D721Med (cell line): ENCODE measurements around the gene KMT2E.
A peak's percentile ranks its signal among the peaks of the same experiment; 100 is the strongest.
"Not testable (repeated sequence)": the region's sequence is repeated elsewhere in the genome, so short reads cannot be mapped to it uniquely, and the experiment has no call there.

Experiments used
- DNase-seq: peaks from one replicate; pipeline ENCODE4 v3.0.0; 2011; ENCODE audit warnings: low spot score; ENCODE audit not compliant: insufficient read length
- FAIRE-seq: peaks from 2 replicates; lab custom pipeline; 2011; peaks lifted over from hg19 to GRCh38; lab: Jason Lieb, UNC
- CTCF ChIP-seq: IDR thresholded peaks from 2 replicates; pipeline ENCODE4 v1.5.1; 2012; ENCODE audit warnings: mild to moderate bottlenecking, control low read depth; ENCODE audit not compliant: insufficient read depth; ENCODE audit errors: missing control alignments

KMT2E gene

GRCh38 chr7:104983076-104983577 lies 30.9 kb upstream of the KMT2E start:
- FAIRE-seq = no peak
- DNase-seq = no peak
- TF ChIP-seq CTCF = no peak

- no peak for FAIRE-seq
- TF ChIP-seq CTCF = peak; percentile 0
- peak; percentile 74 for DNase-seq
Observed at GRCh38 chr7:104983578-104984539, 30.1 kb upstream of the KMT2E start.

- peak; percentile 38 for FAIRE-seq
- no peak for DNase-seq
Observed at GRCh38 chr7:104984585-104985258, 29.3 kb upstream of the KMT2E start.

GRCh38 chr7:104985259-104985617 lies 28.8 kb upstream of the KMT2E start:
- no peak for FAIRE-seq

More at GRCh38 chr7:104984585-104985258, 29.3 kb upstream of the KMT2E start:
- TF ChIP-seq CTCF = no peak

GRCh38 chr7:104986628-104987259 lies 27.3 kb upstream of the KMT2E start:
- FAIRE-seq = no peak

More at GRCh38 chr7:104985259-104985617, 28.8 kb upstream of the KMT2E start:
- no peak for TF ChIP-seq CTCF
- DNase-seq = no peak

GRCh38 chr7:104987403-104987802 lies 26.6 kb upstream of the KMT2E start:
- not testable (repeated sequence) for DNase-seq, FAIRE-seq

More at GRCh38 chr7:104986628-104987259, 27.3 kb upstream of the KMT2E start:
- TF ChIP-seq CTCF = no peak
- no peak for DNase-seq

GRCh38 chr7:104990983-104991382 lies 23.0 kb upstream of the KMT2E start:
- FAIRE-seq (no peak), DNase-seq (no peak)
- no peak for TF ChIP-seq CTCF
